MM.1S (cell line): Measurements from ENCODE around the gene MRPS26.

ENCODE experiments used
- DNase-seq: peaks from one replicate; pipeline ENCODE4 v3.0.0-alpha.2; 2015
- H2AFZ ChIP-seq: fragments of 300-600 bp; sonication (generic); 2 replicates; pipeline ENCODE4 v1.6.0; 2016; ENCODE audit warnings: antibody characterized with exemption, low read length
- H3F3A ChIP-seq: fragments of 300-600 bp; sonication (generic); 2 replicates; pipeline ENCODE4 v1.6.1; 2016; ENCODE audit warnings: mild to moderate bottlenecking, antibody characterized with exemption, low read length, moderate library complexity, mixed read lengths; ENCODE audit not compliant: insufficient read depth
- H3K27ac ChIP-seq: fragments of 300-600 bp; sonication (generic); 2 replicates; pipeline ENCODE4 v1.5.1; 2016; ENCODE audit warnings: mild to moderate bottlenecking, low read length
- H3K27me3 ChIP-seq: fragments of 300-600 bp; sonication (generic); replicated peaks from 2 replicates; pipeline ENCODE4 v1.6.0; 2016; ENCODE audit warnings: low read length; ENCODE audit not compliant: insufficient read depth
- H3K36me3 ChIP-seq: fragments of 300-600 bp; sonication (generic); replicated peaks from 2 replicates; pipeline ENCODE4 v1.6.1; 2016; ENCODE audit warnings: mild to moderate bottlenecking, low read length, mixed read lengths; ENCODE audit not compliant: insufficient read depth
- H3K4me1 ChIP-seq: fragments of 300-600 bp; sonication (generic); 2 replicates; pipeline ENCODE4 v1.6.1; 2016; ENCODE audit warnings: low read length, mixed read lengths
- H3K4me2 ChIP-seq: fragments of 300-600 bp; sonication (generic); 2 replicates; pipeline ENCODE4 v1.6.0; 2016; ENCODE audit warnings: low read depth, low read length
- H3K4me3 ChIP-seq: fragments of 300-600 bp; sonication (generic); 2 replicates; pipeline ENCODE4 v1.5.1; 2016; ENCODE audit warnings: low read length, mixed read lengths
- H3K79me2 ChIP-seq: fragments of 300-600 bp; sonication (generic); 2 replicates; pipeline ENCODE4 v1.6.1; 2016; ENCODE audit warnings: mixed run types, low read length, mixed read lengths
- H3K9ac ChIP-seq: fragments of 300-600 bp; sonication (generic); 2 replicates; pipeline ENCODE4 v1.6.1; 2016; ENCODE audit warnings: low read length, mixed read lengths
- H3K9me2 ChIP-seq: fragments of 300-600 bp; sonication (generic); replicated peaks from 2 replicates; pipeline ENCODE4 v1.6.1; 2016; ENCODE audit warnings: mild to moderate bottlenecking, low read length, mixed read lengths; ENCODE audit not compliant: insufficient read depth
- H3K9me3 ChIP-seq: fragments of 300-600 bp; sonication (generic); replicated peaks from 2 replicates; pipeline ENCODE4 v1.6.1; 2016; ENCODE audit warnings: mild to moderate bottlenecking, low read length, mixed read lengths; ENCODE audit not compliant: insufficient read depth
- H4K20me1 ChIP-seq: fragments of 300-600 bp; sonication (generic); 2 replicates; pipeline ENCODE4 v1.6.1; 2016; ENCODE audit warnings: mild to moderate bottlenecking, low read length, moderate library complexity, mixed read lengths; ENCODE audit not compliant: insufficient read depth
- CTCF ChIP-seq: fragments of 300-600 bp; sonication (generic); IDR thresholded peaks from 2 replicates; pipeline ENCODE4 v1.5.1; 2016; ENCODE audit warnings: antibody characterized with exemption, low read length, mixed read lengths
- EZH2 ChIP-seq: fragments of 300-600 bp; sonication (generic); optimal IDR thresholded peaks from 2 replicates; pipeline ENCODE3; 2017; ENCODE audit warnings: low read depth, mild to moderate bottlenecking, antibody characterized with exemption, low read length, mixed read lengths
- EZH2phosphoT487 ChIP-seq: fragments of 300-600 bp; sonication (generic); IDR thresholded peaks from 2 replicates; pipeline ENCODE4 v1.6.1; 2018; ENCODE audit warnings: antibody characterized with exemption, low read length

Gene MRPS26

GRCh38 chr20:3090565-3090964, 44.7 kb downstream of the MRPS26 start:
- H3F3A ChIP-seq = no peaks in the 10 kb centered on the region
- TF ChIP-seq CTCF (no peak), EZH2 (no peak), EZH2phosphoT487 (no peak)
- peaks cover 23% of the 10 kb centered on the region for H3K27me3 ChIP-seq
- no peaks in the 10 kb centered on the region for H3K36me3 ChIP-seq
- no peak for DNase-seq
- no peak overlapping the region for H3K4me2 ChIP-seq
- no peaks in the 10 kb centered on the region for H3K4me1 ChIP-seq
- no peak overlapping the region for H3K4me3 ChIP-seq
- no peak overlapping the region for H2AFZ ChIP-seq
- H3K27ac ChIP-seq = no peak overlapping the region
- H4K20me1 ChIP-seq = no peaks in the 10 kb centered on the region
- H3K9me2 ChIP-seq = no peaks in the 10 kb centered on the region
- H3K9ac ChIP-seq = no peak overlapping the region
- no peaks in the 10 kb centered on the region for H3K79me2 ChIP-seq
- no peaks in the 10 kb centered on the region for H3K9me3 ChIP-seq

- Histone ChIP-seq H2AFZ (no peak overlapping the region), H3K9ac (no peak overlapping the region), H3K4me2 (no peak overlapping the region), H3K9me2 (no peaks in the 10 kb centered on the region), H3K4me3 (no peak overlapping the region), H4K20me1 (no peaks in the 10 kb centered on the region), H3K36me3 (no peaks in the 10 kb centered on the region), H3K79me2 (no peaks in the 10 kb centered on the region), H3K27me3 (peaks cover 23% of the 10 kb centered on the region), H3K9me3 (no peaks in the 10 kb centered on the region), H3K4me1 (no peaks in the 10 kb centered on the region), H3F3A (no peaks in the 10 kb centered on the region), H3K27ac (no peak overlapping the region)
- no peak for DNase-seq
- TF ChIP-seq EZH2phosphoT487 (no peak), CTCF (no peak), EZH2 (no peak)
Observed at GRCh38 chr20:3092611-3093379, 46.9 kb downstream of the MRPS26 start.

- Histone ChIP-seq H3F3A (no peaks in the 10 kb centered on the region), H3K9me3 (no peaks in the 10 kb centered on the region), H2AFZ (no peak overlapping the region), H3K36me3 (no peaks in the 10 kb centered on the region), H3K79me2 (no peaks in the 10 kb centered on the region), H3K27me3 (peaks cover 23% of the 10 kb centered on the region), H4K20me1 (no peaks in the 10 kb centered on the region), H3K9ac (no peak overlapping the region), H3K4me3 (no peak overlapping the region), H3K9me2 (no peaks in the 10 kb centered on the region), H3K27ac (no peak overlapping the region), H3K4me2 (no peak overlapping the region), H3K4me1 (no peaks in the 10 kb centered on the region)
- TF ChIP-seq EZH2 (no peak), EZH2phosphoT487 (no peak), CTCF (no peak)
- no peak for DNase-seq
Observed at GRCh38 chr20:3093861-3094361, 48.1 kb downstream of the MRPS26 start.
